ENCODE data around the gene GMPS.
"Not testable (repeated sequence)": the region's sequence is repeated elsewhere in the genome, so short reads cannot be mapped to it uniquely, and the experiment has no call there.

The GMPS gene

DNA sequence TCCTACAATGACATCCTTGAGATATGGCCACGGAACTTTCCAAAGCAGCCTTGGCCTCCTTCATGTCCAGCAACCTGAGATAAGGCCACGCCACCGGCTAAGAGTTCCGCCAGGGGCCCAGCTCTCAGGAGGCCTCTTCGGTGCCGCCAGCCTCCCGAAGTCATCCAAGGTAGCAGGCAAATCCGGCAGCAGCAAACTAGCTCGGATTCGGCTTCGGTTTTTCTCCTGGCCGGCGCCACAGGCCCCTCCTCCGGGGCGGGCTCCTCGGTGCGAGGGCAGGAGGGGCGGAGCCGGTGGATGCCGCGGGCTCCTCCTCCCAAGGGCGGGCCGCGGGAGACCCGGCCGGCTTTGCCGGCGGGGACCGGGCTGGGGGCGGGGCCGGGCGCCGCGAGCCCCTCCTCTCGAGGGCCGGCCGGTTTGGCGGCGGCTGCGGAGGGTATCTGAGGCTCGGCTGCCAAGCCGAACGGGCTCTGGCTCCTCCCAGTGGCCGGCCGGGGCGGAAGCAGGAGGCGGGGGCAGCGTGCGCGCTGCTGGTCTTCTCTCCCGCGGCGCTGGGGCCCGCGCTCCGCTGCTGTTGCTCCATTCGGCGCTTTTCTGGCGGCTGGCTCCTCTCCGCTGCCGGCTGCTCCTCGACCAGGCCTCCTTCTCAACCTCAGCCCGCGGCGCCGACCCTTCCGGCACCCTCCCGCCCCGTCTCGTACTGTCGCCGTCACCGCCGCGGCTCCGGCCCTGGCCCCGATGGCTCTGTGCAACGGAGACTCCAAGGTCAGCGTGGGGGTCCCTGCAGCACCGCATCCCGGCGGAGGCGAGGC is at the start of gene GMPS:
GMPS (plus strand) TSS at position 518 of the 812 bp plus-strand sequence; CDS start at position 739, 221 bp downstream.
- Histone ChIP-seq H3K36me3 (ENCODE audit: control insufficient read depth, low read depth, low read length) (no peaks in the 10 kb centered on the region), H3K9me3 (ENCODE audit: control insufficient read depth, low read depth, low read length) (no peaks in the 10 kb centered on the region), H3K27me3 (ENCODE audit: control insufficient read depth, insufficient read depth, low read length) (no peaks in the 10 kb centered on the region), H3K27ac (ENCODE audit: low read length) (peak within 1 kb of the TSS; percentile 83), H3K4me3 (ENCODE audit: low read length) (peak within 1 kb of the TSS; percentile 87), H3K4me1 (ENCODE audit: control insufficient read depth, low read depth, low read length) (peaks cover 11% of the 10 kb centered on the region), H3K9ac (ENCODE audit: low read length) (peak within 1 kb of the TSS; percentile 94)

DNA sequence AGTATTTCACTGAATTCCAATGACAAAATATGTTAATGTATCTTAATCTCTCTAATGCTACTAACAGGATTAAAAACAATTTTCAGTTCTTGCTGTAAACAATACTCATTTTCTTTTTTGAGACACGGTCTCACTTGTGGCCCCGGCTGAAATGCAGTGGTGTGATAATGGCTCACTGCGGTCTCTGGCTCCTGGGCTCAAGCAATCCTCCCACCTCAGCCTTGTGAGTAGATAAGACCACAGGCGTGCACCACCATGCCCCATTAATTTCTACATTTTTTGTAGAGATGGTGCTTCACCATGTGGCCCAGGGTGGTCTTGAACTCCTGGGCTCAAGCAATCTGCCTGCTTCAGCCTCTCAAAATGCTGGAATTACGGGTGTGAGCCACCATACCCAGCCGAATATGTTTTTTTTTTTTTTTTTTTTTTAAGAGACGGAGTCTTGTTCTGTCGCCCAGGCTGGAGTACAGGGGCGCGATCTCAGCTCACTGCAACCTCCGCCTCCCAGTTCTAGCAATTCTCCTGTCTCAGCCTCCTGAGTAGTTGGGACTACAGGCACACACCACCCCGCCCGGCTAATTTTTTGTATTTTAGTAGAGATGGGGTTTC is 41.9 kb upstream of the GMPS start:
- H3K36me3 ChIP-seq (ENCODE audit: control insufficient read depth, low read depth, low read length); H3K9me3 ChIP-seq (ENCODE audit: control insufficient read depth, low read depth, low read length); H3K27me3 ChIP-seq (ENCODE audit: control insufficient read depth, insufficient read depth, low read length); H3K4me1 ChIP-seq (ENCODE audit: control insufficient read depth, low read depth, low read length); H3K4me3 ChIP-seq (ENCODE audit: low read length); H3K9ac ChIP-seq (ENCODE audit: low read length); H3K27ac ChIP-seq (ENCODE audit: low read length): not testable (repeated sequence)

DNA sequence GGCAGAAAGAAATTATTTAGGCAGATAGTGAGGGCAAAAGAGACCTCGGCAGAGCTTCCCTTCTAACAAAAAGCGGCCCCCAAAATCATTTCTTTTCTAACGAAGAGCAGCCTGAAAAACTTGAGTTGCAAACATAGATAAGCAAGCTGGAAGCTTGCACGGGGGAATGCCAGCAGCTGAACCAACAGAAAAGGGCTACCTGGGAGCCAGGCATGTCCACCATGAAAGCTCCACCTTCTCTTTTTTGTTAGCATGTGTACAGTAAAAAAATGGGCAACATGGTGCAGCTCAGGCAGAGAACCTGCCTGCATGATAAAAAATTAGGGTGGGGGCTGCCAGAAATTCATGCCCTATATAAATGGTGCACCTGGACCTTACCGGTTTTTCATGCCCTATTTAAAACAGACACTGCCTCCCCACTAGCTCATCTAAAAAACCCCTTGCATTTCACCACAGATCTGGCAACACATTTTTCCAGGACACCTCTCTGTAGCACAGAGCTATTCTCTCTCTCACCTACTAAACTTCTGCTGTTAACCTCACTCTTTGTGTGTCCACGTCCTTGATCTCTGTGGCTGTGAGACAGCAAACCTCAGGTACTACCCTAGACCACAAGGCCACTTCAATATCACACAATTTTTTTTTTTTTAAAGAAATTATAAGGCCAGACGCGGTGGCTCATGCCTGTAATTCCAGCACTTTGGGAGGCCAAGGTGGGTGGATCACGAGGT is 34.9 kb upstream of the GMPS start:
- Histone ChIP-seq H3K9me3 (ENCODE audit: control insufficient read depth, low read depth, low read length) (no peaks in the 10 kb centered on the region), H3K27me3 (ENCODE audit: control insufficient read depth, insufficient read depth, low read length) (no peaks in the 10 kb centered on the region), H3K4me3 (ENCODE audit: low read length) (no peak overlapping the region), H3K4me1 (ENCODE audit: control insufficient read depth, low read depth, low read length) (no peaks in the 10 kb centered on the region), H3K9ac (ENCODE audit: low read length) (no peak overlapping the region), H3K36me3 (ENCODE audit: control insufficient read depth, low read depth, low read length) (no peaks in the 10 kb centered on the region), H3K27ac (ENCODE audit: low read length) (no peak overlapping the region)

DNA sequence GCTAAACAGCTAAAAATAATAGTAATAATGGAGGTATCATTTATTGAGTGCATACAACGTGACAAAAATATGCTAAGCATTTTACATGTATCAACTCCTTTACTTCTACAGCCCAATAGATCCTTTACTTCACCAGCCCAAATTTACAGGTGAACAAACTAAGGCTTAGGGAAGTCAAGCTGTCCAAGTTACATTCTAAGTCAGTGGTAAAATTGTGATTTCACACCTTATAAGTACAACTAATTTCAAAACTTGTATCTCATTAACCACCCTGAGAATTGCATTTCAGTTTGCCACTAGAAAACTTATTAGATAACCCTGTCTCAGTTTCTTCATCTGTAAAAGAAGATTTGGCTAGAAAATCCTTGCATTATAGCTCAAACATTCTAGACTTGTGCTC is 26.9 kb upstream of the GMPS start:
- no peak overlapping the region for H3K4me3 ChIP-seq (ENCODE audit: low read length)
- no peak overlapping the region for H3K27ac ChIP-seq (ENCODE audit: low read length)
- no peaks in the 10 kb centered on the region for H3K4me1 ChIP-seq (ENCODE audit: control insufficient read depth, low read depth, low read length)
- H3K9me3 ChIP-seq (ENCODE audit: control insufficient read depth, low read depth, low read length), result no peaks in the 10 kb centered on the region
- H3K27me3 ChIP-seq (ENCODE audit: control insufficient read depth, insufficient read depth, low read length), result no peaks in the 10 kb centered on the region
- no peak overlapping the region for H3K9ac ChIP-seq (ENCODE audit: low read length)
- H3K36me3 ChIP-seq (ENCODE audit: control insufficient read depth, low read depth, low read length), result no peaks in the 10 kb centered on the region

DNA sequence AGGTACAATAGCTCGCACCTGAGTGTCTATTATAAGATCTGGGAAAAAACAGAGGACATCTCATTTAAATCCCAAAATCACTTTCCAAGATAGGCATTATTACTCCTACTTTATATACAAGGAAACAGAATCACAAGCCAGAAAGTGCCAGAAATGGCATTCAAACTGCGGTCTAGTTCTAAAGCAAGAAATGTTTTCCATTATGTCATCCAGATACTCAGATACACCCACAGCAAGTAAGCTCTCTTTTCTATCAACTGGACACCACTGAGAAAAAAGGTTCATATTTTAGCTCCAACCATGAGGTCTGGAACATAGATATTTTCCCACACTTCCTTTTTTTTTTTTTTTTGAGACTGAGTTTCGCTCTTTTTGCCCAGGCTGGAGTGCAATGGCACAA is 24.3 kb upstream of the GMPS start:
- Histone ChIP-seq H3K36me3 (ENCODE audit: control insufficient read depth, low read depth, low read length) (no peaks in the 10 kb centered on the region), H3K4me1 (ENCODE audit: control insufficient read depth, low read depth, low read length) (no peaks in the 10 kb centered on the region), H3K27me3 (ENCODE audit: control insufficient read depth, insufficient read depth, low read length) (no peaks in the 10 kb centered on the region), H3K9me3 (ENCODE audit: control insufficient read depth, low read depth, low read length) (no peaks in the 10 kb centered on the region), H3K4me3 (ENCODE audit: low read length) (no peak overlapping the region), H3K27ac (ENCODE audit: low read length) (no peak overlapping the region), H3K9ac (ENCODE audit: low read length) (no peak overlapping the region)

- H3K36me3 ChIP-seq (ENCODE audit: control insufficient read depth, low read depth, low read length), result no peaks in the 10 kb centered on the region
- H3K27me3 ChIP-seq (ENCODE audit: control insufficient read depth, insufficient read depth, low read length), result no peaks in the 10 kb centered on the region
- no peak overlapping the region for H3K9ac ChIP-seq (ENCODE audit: low read length)
- H3K9me3 ChIP-seq (ENCODE audit: control insufficient read depth, low read depth, low read length), result no peaks in the 10 kb centered on the region
- peaks cover 8% of the 10 kb centered on the region for H3K4me1 ChIP-seq (ENCODE audit: control insufficient read depth, low read depth, low read length)
- H3K27ac ChIP-seq (ENCODE audit: low read length), result no peak overlapping the region
- H3K4me3 ChIP-seq (ENCODE audit: low read length), result no peak overlapping the region
Observed at GRCh38 chr3:155847993-155848392, 22.5 kb upstream of the GMPS start.

DNA sequence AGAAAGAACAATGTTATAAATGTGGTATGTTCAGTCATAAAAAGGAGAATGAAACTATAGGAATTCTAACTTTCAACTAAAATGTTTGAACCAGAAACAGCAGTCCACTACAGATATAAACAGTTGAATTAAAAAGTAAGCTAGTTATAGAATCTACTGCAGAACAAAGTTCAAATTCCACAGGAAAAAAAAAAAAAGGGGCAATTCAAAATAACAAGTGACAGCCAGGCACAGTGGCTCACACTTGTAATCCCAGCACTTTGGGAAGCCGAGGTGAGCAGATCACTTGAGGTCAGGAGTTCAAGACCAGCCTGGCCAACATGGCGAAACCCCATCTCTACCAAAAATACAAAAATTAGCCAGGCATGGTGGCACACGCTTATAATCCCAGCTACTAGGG is 21.0 kb upstream of the GMPS start:
- not testable (repeated sequence) for H3K36me3 ChIP-seq (ENCODE audit: control insufficient read depth, low read depth, low read length); H3K9ac ChIP-seq (ENCODE audit: low read length); H3K9me3 ChIP-seq (ENCODE audit: control insufficient read depth, low read depth, low read length); H3K27ac ChIP-seq (ENCODE audit: low read length); H3K27me3 ChIP-seq (ENCODE audit: control insufficient read depth, insufficient read depth, low read length); H3K4me3 ChIP-seq (ENCODE audit: low read length); H3K4me1 ChIP-seq (ENCODE audit: control insufficient read depth, low read depth, low read length)

- H3K9me3 ChIP-seq (ENCODE audit: control insufficient read depth, low read depth, low read length), result no peaks in the 10 kb centered on the region
- peak overlapping the region; percentile 73 for H3K9ac ChIP-seq (ENCODE audit: low read length)
- no peaks in the 10 kb centered on the region for H3K36me3 ChIP-seq (ENCODE audit: control insufficient read depth, low read depth, low read length)
- H3K27ac ChIP-seq (ENCODE audit: low read length), result no peak overlapping the region
- H3K4me3 ChIP-seq (ENCODE audit: low read length), result peak overlapping the region; percentile 87
- peaks cover 10% of the 10 kb centered on the region for H3K4me1 ChIP-seq (ENCODE audit: control insufficient read depth, low read depth, low read length)
- no peaks in the 10 kb centered on the region for H3K27me3 ChIP-seq (ENCODE audit: control insufficient read depth, insufficient read depth, low read length)
Observed at GRCh38 chr3:155852341-155852740, 18.1 kb upstream of the GMPS start.

- peak overlapping the region; percentile 73 for H3K9ac ChIP-seq (ENCODE audit: low read length)
- no peaks in the 10 kb centered on the region for H3K27me3 ChIP-seq (ENCODE audit: control insufficient read depth, insufficient read depth, low read length)
- H3K4me1 ChIP-seq (ENCODE audit: control insufficient read depth, low read depth, low read length), result peaks cover 10% of the 10 kb centered on the region
- no peaks in the 10 kb centered on the region for H3K36me3 ChIP-seq (ENCODE audit: control insufficient read depth, low read depth, low read length)
- no peaks in the 10 kb centered on the region for H3K9me3 ChIP-seq (ENCODE audit: control insufficient read depth, low read depth, low read length)
- no peak overlapping the region for H3K27ac ChIP-seq (ENCODE audit: low read length)
- peak overlapping the region; percentile 87 for H3K4me3 ChIP-seq (ENCODE audit: low read length)
Observed at GRCh38 chr3:155853214-155854140, 17.0 kb upstream of the GMPS start.

GRCh38 chr3:155854141-155854940 is 16.1 kb upstream of the GMPS start, which contains the start of gene SLC33A1:
Gene SLC33A1 (minus strand): TSS chr3:155854427. CDS start chr3:155853997, 430 bp downstream.
- peaks cover 10% of the 10 kb centered on the region for H3K4me1 ChIP-seq (ENCODE audit: control insufficient read depth, low read depth, low read length)
- H3K27ac ChIP-seq (ENCODE audit: low read length), result peak within 1 kb of the TSS; percentile 80
- H3K36me3 ChIP-seq (ENCODE audit: control insufficient read depth, low read depth, low read length), result no peaks in the 10 kb centered on the region
- H3K4me3 ChIP-seq (ENCODE audit: low read length), result peak within 1 kb of the TSS; percentile 87
- peak within 1 kb of the TSS; percentile 73 for H3K9ac ChIP-seq (ENCODE audit: low read length)
- H3K9me3 ChIP-seq (ENCODE audit: control insufficient read depth, low read depth, low read length), result no peaks in the 10 kb centered on the region
- no peaks in the 10 kb centered on the region for H3K27me3 ChIP-seq (ENCODE audit: control insufficient read depth, insufficient read depth, low read length)
